ENCODE results near the gene SLC26A5. TPM values are rescaled to one million over a fixed set of nuclear protein-coding genes. Genes with fewer than 3 reads are reported as not detected.

Gene SLC26A5
- total and polyA plus RNA-seq, 10 of the 15 experiments (the other 5 are each of a cell fraction or from before 2014, with no cell fraction given) = 0.03 TPM; not detected in 9

GRCh38 chr7:103380395-103381191, 65.4 kb downstream of the SLC26A5 start:
- ChIA-PET SMC1A (ENCODE audit: uncharacterized antibody, unreplicated experiment) (interaction anchor here (0.7 kb wide), 1 partner anchor 25 kb away, joined by 3 read pairs; no protein-coding TSS in a partner anchor), RAD21 (ENCODE audit: unreplicated experiment) (no interaction called here), POLR2A (no interaction called here), CTCF (interaction anchor here (2.0 kb wide), 1 partner anchor 25 kb away, joined by 6 read pairs; no protein-coding TSS in a partner anchor)
- Histone ChIP-seq H3K27me3 (replicated peaks in 1 of 2; ENCODE audit: control insufficient read depth in 2 of 2, insufficient read depth in 2 of 2, low read length in 1 of 2) (no peaks in the 10 kb centered on the region; a peak in 1 of 4 replicates), H3K4me2 (ENCODE audit: control insufficient read depth, insufficient read depth) (no peak overlapping the region), H3K36me3 (ENCODE audit: control insufficient read depth in 2 of 2, insufficient read depth in 2 of 2, low read length in 1 of 2) (no peaks in the 10 kb centered on the region), H3K79me2 (ENCODE audit: control insufficient read depth, insufficient read depth, low read length) (no peaks in the 10 kb centered on the region), H3K9me3 (replicated peaks; ENCODE audit: control insufficient read depth, insufficient read depth, low read length) (no peaks in the 10 kb centered on the region), H3K4me3 (no peak overlapping the region), H3K4me1 (ENCODE audit: control insufficient read depth, insufficient read depth, low read length) (no peaks in the 10 kb centered on the region), H3K27ac (ENCODE audit: control insufficient read depth, insufficient read depth) (no peak overlapping the region), H3K9ac (ENCODE audit: control insufficient read depth, insufficient read depth, low read length) (no peak overlapping the region), H2AFZ (ENCODE audit: control insufficient read depth, low read depth, low read length) (no peak overlapping the region), H4K20me1 (ENCODE audit: control insufficient read depth, insufficient read depth) (no peaks in the 10 kb centered on the region)
- WGBS (ENCODE audit: insufficient coverage, insufficient replicate concordance, low lambda C conversion rate, missing lambda C conversion rate) = 55% methylated on average over 5 of the region's 5 CpGs
- BruUV-seq (replicated peaks) = no TSS peak
- DNase-seq (ENCODE audit: low read depth, low spot score) (no peak), ATAC-seq (no peak), FAIRE-seq (no peak)
- in situ Hi-C loops (cut with MboI) (no loop called here), intact Hi-C loops (cut with micrococcal nuclease; ENCODE audit: unreplicated experiment) (no loop called here)
- no peak for TF ChIP-seq GABPA (IDR thresholded peaks at IDR 0.05; ENCODE audit: low read depth)
- no peak for TF ChIP-seq E2F4 (IDR thresholded peaks at IDR 0.05; ENCODE audit: low read depth, low read length)
- no peak for TF ChIP-seq SMC3 (IDR thresholded peaks at IDR 0.05; ENCODE audit: borderline replicate concordance, low read length)
- TF ChIP-seq NFYB (IDR thresholded peaks at IDR 0.05; ENCODE audit: insufficient read depth, low read depth, low read length) = no peak
- no peak for TF ChIP-seq JUNB (IDR thresholded peaks at IDR 0.05)
- TF ChIP-seq CBX5 (IDR thresholded peaks at IDR 0.05; ENCODE audit: low read depth) = no peak
- TF ChIP-seq CUX1 (IDR thresholded peaks at IDR 0.05; ENCODE audit: insufficient replicate concordance, low read depth, low read length) = no peak
- no peak for TF ChIP-seq GATAD2B (conservative IDR thresholded peaks at IDR 0.05; ENCODE audit: low read depth)
- TF ChIP-seq CREB1 (IDR thresholded peaks at IDR 0.05; ENCODE audit: low read depth) = no peak
- TF ChIP-seq NBN (IDR thresholded peaks at IDR 0.05) = no peak
- no peak for TF ChIP-seq SREBF2 (IDR thresholded peaks at IDR 0.05; ENCODE audit: low read length)
- TF ChIP-seq ZBTB11 (CRISPR knock-in tag; IDR thresholded peaks at IDR 0.05) = no peak
- no peak for TF ChIP-seq RAD21 (IDR thresholded peaks at IDR 0.05; ENCODE audit: insufficient read depth, low read depth, low read length)
- no peak for TF ChIP-seq NFIC (IDR thresholded peaks at IDR 0.05; ENCODE audit: low read depth, low read length)

All from GM12878 (cell line).